Upper lobe of left lung (tissue), 4 donors: Measurements from ENCODE around the gene LHCGR.

Experiments
- EP300 ChIP-seq, 4 donors: sonication (generic); formaldehyde crosslinking; IDR thresholded peaks; one replicate each; pipeline ENCODE4 v1.5.1; 2017; ENCODE audit warnings: antibody characterized with exemption in 4 of 4, control low read depth in 2 of 4
- POLR2A ChIP-seq, 4 donors: fragments of 450-650 bp; IDR thresholded peaks; one replicate each; pipeline ENCODE4 v1.5.1; 2016 to 2017; ENCODE audit warnings: antibody characterized with exemption in 4 of 4, mild to moderate bottlenecking in 2 of 4
- POLR2AphosphoS5 ChIP-seq, 2 donors: sonication (generic); formaldehyde crosslinking; IDR thresholded peaks; one replicate each; pipeline ENCODE4 v1.5.1; 2017; ENCODE audit warnings: antibody characterized with exemption in 2 of 2
- TF ChIP-seq, protein P1 (sequence below), 6 experiments: fragments of 450-650 bp in 4 of 6; fragments of 200-600 bp in 2 of 6; sonication (generic) in 2 of 6; IDR thresholded peaks; one replicate each; pipeline ENCODE4 v1.5.1; 2016 to 2019; ENCODE audit warnings: antibody characterized with exemption in 6 of 6

DNA sequence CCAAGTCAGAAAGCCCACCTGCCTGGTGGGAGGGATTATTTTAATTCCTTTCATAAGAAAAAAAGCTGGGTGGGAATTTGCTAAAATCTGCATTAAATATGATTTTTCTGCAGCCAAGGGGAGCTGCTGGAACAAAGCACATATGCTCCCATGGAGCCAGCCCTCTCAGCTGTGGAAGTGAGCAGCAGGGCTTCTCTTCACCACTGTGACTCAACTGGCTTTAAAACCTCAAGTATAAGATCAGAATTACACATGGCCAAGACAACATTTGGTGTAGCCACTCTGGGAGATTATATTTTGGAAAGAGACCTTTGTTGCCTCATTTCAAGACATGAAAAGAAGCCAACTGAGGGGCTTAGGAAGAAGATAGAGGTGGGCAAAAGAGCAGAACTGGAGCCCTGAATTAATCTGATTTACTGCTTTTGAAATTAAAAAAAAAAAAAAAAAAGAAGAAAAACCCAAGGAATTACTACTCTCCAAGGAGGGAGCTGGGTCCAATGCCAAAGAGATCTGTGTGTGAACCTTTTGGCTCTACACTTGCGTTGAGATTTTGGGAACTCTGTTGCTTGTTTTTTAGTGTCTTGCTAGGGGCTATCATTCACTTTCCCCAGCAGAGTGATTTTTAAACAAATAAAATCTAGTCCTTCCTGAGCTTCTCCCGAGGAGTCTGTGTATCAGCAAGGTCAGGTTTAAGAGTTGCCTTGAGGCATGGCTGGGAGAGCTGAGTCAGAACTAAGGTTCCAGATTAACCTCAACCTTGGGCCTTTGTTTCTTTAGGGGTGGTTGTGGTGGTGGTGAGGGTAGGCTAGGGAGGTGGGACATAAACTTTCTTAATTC is 6.0 kb downstream of the LHCGR start:
- TF ChIP-seq, protein P1, sequence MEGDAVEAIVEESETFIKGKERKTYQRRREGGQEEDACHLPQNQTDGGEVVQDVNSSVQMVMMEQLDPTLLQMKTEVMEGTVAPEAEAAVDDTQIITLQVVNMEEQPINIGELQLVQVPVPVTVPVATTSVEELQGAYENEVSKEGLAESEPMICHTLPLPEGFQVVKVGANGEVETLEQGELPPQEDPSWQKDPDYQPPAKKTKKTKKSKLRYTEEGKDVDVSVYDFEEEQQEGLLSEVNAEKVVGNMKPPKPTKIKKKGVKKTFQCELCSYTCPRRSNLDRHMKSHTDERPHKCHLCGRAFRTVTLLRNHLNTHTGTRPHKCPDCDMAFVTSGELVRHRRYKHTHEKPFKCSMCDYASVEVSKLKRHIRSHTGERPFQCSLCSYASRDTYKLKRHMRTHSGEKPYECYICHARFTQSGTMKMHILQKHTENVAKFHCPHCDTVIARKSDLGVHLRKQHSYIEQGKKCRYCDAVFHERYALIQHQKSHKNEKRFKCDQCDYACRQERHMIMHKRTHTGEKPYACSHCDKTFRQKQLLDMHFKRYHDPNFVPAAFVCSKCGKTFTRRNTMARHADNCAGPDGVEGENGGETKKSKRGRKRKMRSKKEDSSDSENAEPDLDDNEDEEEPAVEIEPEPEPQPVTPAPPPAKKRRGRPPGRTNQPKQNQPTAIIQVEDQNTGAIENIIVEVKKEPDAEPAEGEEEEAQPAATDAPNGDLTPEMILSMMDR (IDR thresholded peaks at IDR 0.05): no peak
- no peak for TF ChIP-seq POLR2A (IDR thresholded peaks at IDR 0.05)
- TF ChIP-seq EP300 (IDR thresholded peaks at IDR 0.05): no peak
- TF ChIP-seq POLR2AphosphoS5 (IDR thresholded peaks at IDR 0.05): no peak
